A549 (cell line): ENCODE results near the gene USP20.

Source experiments
- CBX2 ChIP-seq: fragments of 200-600 bp; sonication (generic); IDR thresholded peaks from 2 replicates; pipeline ENCODE4 v1.6.1; 2016; ENCODE audit warnings: low read depth, mild to moderate bottlenecking, borderline replicate concordance
- CTCF ChIP-seq: fragments of >200 bp; sonication (Bioruptor Twin); formaldehyde crosslinking; IDR thresholded peaks from 3 replicates; pipeline ENCODE4 v1.5.1; 2016
- EHMT2 ChIP-seq: fragments of 200-600 bp; sonication (generic); IDR thresholded peaks from 2 replicates; pipeline ENCODE4 v1.6.1; 2016; ENCODE audit warnings: antibody characterized with exemption, low read depth, mild to moderate bottlenecking, moderate library complexity
- EP300 ChIP-seq, 2 experiments: fragments of >200 bp; sonication (Bioruptor Twin); formaldehyde crosslinking; IDR thresholded peaks; 2 replicates in 1 of 2; 3 replicates in 1 of 2; pipeline ENCODE4 v1.6.1; 2016 to 2017
- PBX3 ChIP-seq: IDR thresholded peaks from 2 replicates; pipeline ENCODE4 v1.6.1; 2012
- PHF8 ChIP-seq: fragments of 200-600 bp; sonication (generic); IDR thresholded peaks from 2 replicates; pipeline ENCODE4 v1.6.1; 2016; ENCODE audit warnings: low read depth, mild to moderate bottlenecking, antibody characterized with exemption, moderate library complexity, borderline replicate concordance
- POLR2A ChIP-seq: IDR thresholded peaks from 2 replicates; pipeline ENCODE4 v1.6.1; 2012; ENCODE audit warnings: mild to moderate bottlenecking, low read length
- RAD21 ChIP-seq, 2 experiments: fragments of >200 bp in 1 of 2; sonication (Bioruptor Twin) in 1 of 2; formaldehyde crosslinking in 1 of 2; IDR thresholded peaks in 1 of 2; conservative IDR thresholded peaks in 1 of 2; 2 replicates in 1 of 2; 3 replicates in 1 of 2; pipeline ENCODE4 v1.6.1; 2012 to 2018; ENCODE audit warnings: inconsistent platforms in 1 of 2
- RFX5 ChIP-seq: fragments of 450-650 bp; IDR thresholded peaks from 2 replicates; pipeline ENCODE4 v1.7.1; 2014; ENCODE audit warnings: antibody characterized with exemption, mild to moderate bottlenecking, moderate library complexity
- TP53 ChIP-seq: fragments of 250-450 bp; sonication (Bioruptor Pico); IDR thresholded peaks from 2 replicates; pipeline ENCODE4 v1.5.0; 2021; ENCODE audit warnings: mild to moderate bottlenecking, moderate library complexity
- USF2 ChIP-seq: fragments of 450-650 bp; IDR thresholded peaks from 2 replicates; pipeline ENCODE4 v1.6.1; 2014; ENCODE audit warnings: antibody characterized with exemption
- TF ChIP-seq, protein P1 (sequence below): IDR thresholded peaks from 2 replicates; pipeline ENCODE4 v1.6.1; 2012

DNA sequence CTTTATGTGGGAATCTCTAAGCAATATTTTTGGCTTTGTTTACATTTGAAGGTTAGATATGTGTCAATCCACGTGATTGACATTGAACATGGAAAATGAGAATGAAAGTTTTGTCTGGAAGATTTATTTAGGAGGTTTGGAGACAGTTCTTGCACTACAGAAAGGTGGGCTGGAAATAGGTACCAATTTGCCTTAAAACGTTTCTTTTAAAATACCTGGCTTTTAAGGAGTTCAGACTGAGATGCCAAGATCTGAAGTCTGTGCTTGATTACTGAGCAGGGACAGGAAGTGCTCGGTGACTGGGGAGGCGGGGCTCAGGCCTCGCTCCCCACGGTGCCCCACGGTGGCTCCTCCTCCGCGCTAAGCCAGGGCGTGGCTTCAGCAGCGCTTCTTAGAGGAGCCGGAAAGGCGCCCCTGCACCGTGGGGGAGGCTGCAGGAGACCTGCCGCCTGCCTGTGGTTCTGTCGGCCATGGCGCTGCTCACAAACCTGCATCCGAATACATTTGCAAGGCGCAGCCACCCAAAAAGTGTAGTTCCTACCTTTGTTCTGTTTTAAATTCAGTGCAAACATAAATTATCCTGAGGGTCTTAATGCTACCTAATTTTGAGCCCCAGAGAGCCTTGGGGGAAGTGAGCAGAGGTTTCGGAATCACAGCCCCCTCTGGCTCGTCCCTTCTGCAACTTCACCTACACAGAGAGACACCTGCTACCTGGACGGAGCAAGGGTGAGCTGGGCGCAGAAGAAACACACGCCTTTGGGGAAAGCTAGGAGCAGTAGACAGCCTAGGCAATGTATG lies 49.2 kb downstream of the USP20 start:
- TF ChIP-seq POLR2A = peak; percentile 71
- TF ChIP-seq RAD21 (conservative IDR thresholded peaks at IDR 0.05 in 1 of 2, IDR thresholded peaks at IDR 0.05 in 1 of 2) = no peak
- no peak for TF ChIP-seq CTCF
- TF ChIP-seq CBX2 = no peak
- TF ChIP-seq PHF8 = no peak
- no peak for TF ChIP-seq EP300 (IDR thresholded peaks at IDR 0.05)
- TF ChIP-seq USF2 = no peak
- TF ChIP-seq RFX5 = no peak
- TF ChIP-seq EHMT2 = no peak
- TF ChIP-seq, protein P1, sequence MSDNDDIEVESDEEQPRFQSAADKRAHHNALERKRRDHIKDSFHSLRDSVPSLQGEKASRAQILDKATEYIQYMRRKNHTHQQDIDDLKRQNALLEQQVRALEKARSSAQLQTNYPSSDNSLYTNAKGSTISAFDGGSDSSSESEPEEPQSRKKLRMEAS = no peak; the same call in 1 of the 2 replicates
- no peak for TF ChIP-seq TP53 (CRISPR knock-in tag)
- TF ChIP-seq PBX3 = no peak
